Ramos (cell line): ENCODE data around the gene PTPRR.

Source experiments
- in situ Hi-C: fragments of 300-500 bp; cut with MboI; formaldehyde crosslinking; loops from one replicate; pipeline ENCODE4 v1.14.3; 2022; ENCODE audit warnings: low sequenced_read_pairs; ENCODE audit not compliant: unreplicated experiment

Gene PTPRR

GRCh38 chr12:70719071-70719470, 201.5 kb downstream of the PTPRR start:
- in situ Hi-C loops, result no loop called here

- in situ Hi-C loops, result no loop called here
Measured at GRCh38 chr12:70711831-70712230, 208.7 kb downstream of the PTPRR start.

- in situ Hi-C loops, result no loop called here
Measured at GRCh38 chr12:70709022-70709421, 211.5 kb downstream of the PTPRR start.

- in situ Hi-C loops, result no loop called here
Measured at GRCh38 chr12:70706611-70707010, 213.9 kb downstream of the PTPRR start.

GRCh38 chr12:70698345-70698744, 222.2 kb downstream of the PTPRR start:
- in situ Hi-C loops, result no loop called here

GRCh38 chr12:70695361-70696023, 225.0 kb downstream of the PTPRR start:
- in situ Hi-C loops, result no loop called here

- in situ Hi-C loops, result no loop called here
Measured at GRCh38 chr12:70692681-70693288, 227.8 kb downstream of the PTPRR start.

GRCh38 chr12:70691018-70691672, 229.4 kb downstream of the PTPRR start:
- in situ Hi-C loops, result no loop called here

- in situ Hi-C loops, result no loop called here
Measured at GRCh38 chr12:70686907-70687306, 233.6 kb downstream of the PTPRR start.

- in situ Hi-C loops, result no loop called here
Measured at GRCh38 chr12:70686299-70686698, 234.2 kb downstream of the PTPRR start.

GRCh38 chr12:70683976-70684375, 236.6 kb downstream of the PTPRR start:
- in situ Hi-C loops, result no loop called here

GRCh38 chr12:70671698-70672097, 248.8 kb downstream of the PTPRR start:
- in situ Hi-C loops, result no loop called here

GRCh38 chr12:70670948-70671347, 249.6 kb downstream of the PTPRR start:
- in situ Hi-C loops, result no loop called here

GRCh38 chr12:70667253-70667652, 253.3 kb downstream of the PTPRR start:
- in situ Hi-C loops, result no loop called here

GRCh38 chr12:70666364-70666763, 254.2 kb downstream of the PTPRR start:
- in situ Hi-C loops, result no loop called here

- in situ Hi-C loops, result no loop called here
Measured at GRCh38 chr12:70664465-70664881, 256.1 kb downstream of the PTPRR start.

- in situ Hi-C loops, result no loop called here
Measured at GRCh38 chr12:70663838-70664237, 256.7 kb downstream of the PTPRR start.

GRCh38 chr12:70661466-70662161, 258.9 kb downstream of the PTPRR start:
- in situ Hi-C loops, result no loop called here

- in situ Hi-C loops, result no loop called here
Measured at GRCh38 chr12:70660620-70661219, 259.8 kb downstream of the PTPRR start.

GRCh38 chr12:70660002-70660604, 260.4 kb downstream of the PTPRR start:
- in situ Hi-C loops, result no loop called here
